Measurements from ENCODE around the gene FBN2. TPM values are rescaled to one million over a fixed set of nuclear protein-coding genes. Genes with fewer than 3 reads are reported as not detected.

The FBN2 gene
- total and polyA plus RNA-seq, 2 of the 4 experiments (the other 2 are of a cell fraction): 26.7 to 69.0 TPM

GRCh38 chr5:128257076-128257475 lies 281.0 kb downstream of the FBN2 start:
- no TSS peak for BruUV-seq (replicated peaks)
- intact Hi-C loops (cut with micrococcal nuclease) (no loop called here), dilution Hi-C loops (cut with HindIII; ENCODE audit: low sequenced_read_pairs, unreplicated experiment) (no loop called here), in situ Hi-C loops (cut with MboI; ENCODE audit: low sequenced_read_pairs) (no loop called here)
- H4K20me1 ChIP-seq (ENCODE audit: insufficient read depth, low read length): no peaks in the 10 kb centered on the region
- H3K18ac ChIP-seq (ENCODE audit: low read depth, low read length): no peak overlapping the region
- H3K9me1 ChIP-seq (ENCODE audit: insufficient read depth, low read length): peaks cover 3% of the 10 kb centered on the region; the same call in 1 of the 2 replicates
- H2BK15ac ChIP-seq (ENCODE audit: low read depth, low read length): no peak overlapping the region
- H3K23ac ChIP-seq (ENCODE audit: low read depth, low read length): no peak overlapping the region
- H3K4me1 ChIP-seq (ENCODE audit: control insufficient read depth, insufficient read depth, low read length): peaks cover 4% of the 10 kb centered on the region
- no peak overlapping the region for H4K91ac ChIP-seq (ENCODE audit: insufficient read depth, low read depth, low read length)
- H3K56ac ChIP-seq (ENCODE audit: extremely low read depth, insufficient read depth, low read length): no peak overlapping the region
- DNase-seq: no peak
- H2AK9ac ChIP-seq (replicated peaks; ENCODE audit: low read depth, low read length, poor library complexity): no peak overlapping the region
- H3K4me2 ChIP-seq (ENCODE audit: low read depth, low read length): no peak overlapping the region
- H2AK5ac ChIP-seq (ENCODE audit: low read depth, low read length): no peak overlapping the region
- H3K14ac ChIP-seq (replicated peaks; ENCODE audit: low read depth, low read length): no peak overlapping the region
- no CpG with 5 or more reads among the region's 2 CpGs for WGBS, 2 experiments (ENCODE audit: extremely low coverage in 2 of 2, insufficient read length in 1 of 2)
- no peak overlapping the region for H3K4ac ChIP-seq (ENCODE audit: low read depth, low read length)
- ChIA-PET POLR2A (ENCODE audit: unreplicated experiment) (no interaction called here), CTCF (interaction anchor here (0.6 kb wide), 1 partner anchor 586 kb away, joined by 8 read pairs; no protein-coding TSS in a partner anchor)
- H3K27ac ChIP-seq (ENCODE audit: insufficient read depth, low read length): no peak overlapping the region
- H3K27me3 ChIP-seq (ENCODE audit: control insufficient read depth, insufficient read depth, low read length): no peaks in the 10 kb centered on the region
- peaks cover 22% of the 10 kb centered on the region for H3K36me3 ChIP-seq (ENCODE audit: control insufficient read depth, insufficient read depth, low read length)
- no peak overlapping the region for H2BK120ac ChIP-seq (ENCODE audit: low read depth, low read length)
- H2BK5ac ChIP-seq (ENCODE audit: low read depth, low read length, poor library complexity, severe bottlenecking): no peak overlapping the region
- no peak for ATAC-seq (ENCODE audit: low read depth)
- H4K8ac ChIP-seq (ENCODE audit: low read depth in 2 of 2, low read length in 2 of 2): no peak overlapping the region
- no peak overlapping the region for H3K9ac ChIP-seq (ENCODE audit: low read depth, low read length)
- H3K9me3 ChIP-seq (ENCODE audit: control insufficient read depth, insufficient read depth, low read length): peaks cover 3% of the 10 kb centered on the region; the same call in 1 of the 2 replicates
- H2AFZ ChIP-seq (replicated peaks; ENCODE audit: low read length, poor library complexity): no peak overlapping the region
- no peaks in the 10 kb centered on the region for H3K79me1 ChIP-seq (ENCODE audit: low read depth in 1 of 2, low read length in 2 of 2)
- no peak overlapping the region for H2BK20ac ChIP-seq (ENCODE audit: low read depth, low read length)
- TF ChIP-seq RCOR1 (IDR thresholded peaks at IDR 0.05; ENCODE audit: insufficient replicate concordance, low read length) (no peak), RAD21 (IDR thresholded peaks at IDR 0.05; ENCODE audit: low read length) (no peak), CHD1 (IDR thresholded peaks at IDR 0.05; ENCODE audit: low read depth, low read length) (no peak), USF2 (IDR thresholded peaks at IDR 0.05; ENCODE audit: low read depth, low read length) (no peak), NFE2L2 (IDR thresholded peaks at IDR 0.05; ENCODE audit: low read depth, low read length) (no peak), ELK1 (IDR thresholded peaks at IDR 0.05; ENCODE audit: borderline replicate concordance, low read depth, low read length) (no peak), POLR2A (IDR thresholded peaks at IDR 0.05; ENCODE audit: low read depth, low read length) (no peak), FOS (IDR thresholded peaks at IDR 0.05; ENCODE audit: low read depth, low read length) (no peak), MAZ (IDR thresholded peaks at IDR 0.05; ENCODE audit: borderline replicate concordance, low read depth, low read length) (no peak), MXI1 (IDR thresholded peaks at IDR 0.05; ENCODE audit: borderline replicate concordance, low read depth, low read length) (no peak), SMC3 (IDR thresholded peaks at IDR 0.05; ENCODE audit: low read depth, low read length) (no peak)
- H4K5ac ChIP-seq (ENCODE audit: low read depth, low read length): no peak overlapping the region
- no peak overlapping the region for H3K4me3 ChIP-seq (ENCODE audit: insufficient read depth, low read depth, low read length)
